T-helper 1 cell treated with Interleukin-12 subunit alpha and Interleukin-12 subunit beta and Interleukin-4 antibody, amounts not matched to agents 30 ng/mL and 1 ng/mL, for 36 hours (primary cell): ENCODE results near the gene GRM7. TPM values are rescaled to one million over a fixed set of nuclear protein-coding genes. Genes with fewer than 3 reads are reported as not detected.

Experiments used
- intact Hi-C: fragments of 100-400 bp; cut with micrococcal nuclease; formaldehyde crosslinking; loops from one replicate; pipeline ENCODE4 v1.15.1; 2024
- total RNA-seq: library from RNA; stranded (reverse); gene quantifications from 2 replicates; pipeline ENCODE4 v1.2.3, GENCODE V29; 2022

GRM7 gene
- total RNA-seq, 1 donor from 2014 or later: not detected

GRCh38 chr3:7144697-7145308 is 283.9 kb downstream of the GRM7 start:
- intact Hi-C loops: no loop called here

GRCh38 chr3:7146529-7146928 is 285.6 kb downstream of the GRM7 start:
- intact Hi-C loops: no loop called here

- intact Hi-C loops: no loop called here
Measured at GRCh38 chr3:7158516-7158915, 297.6 kb downstream of the GRM7 start.

DNA sequence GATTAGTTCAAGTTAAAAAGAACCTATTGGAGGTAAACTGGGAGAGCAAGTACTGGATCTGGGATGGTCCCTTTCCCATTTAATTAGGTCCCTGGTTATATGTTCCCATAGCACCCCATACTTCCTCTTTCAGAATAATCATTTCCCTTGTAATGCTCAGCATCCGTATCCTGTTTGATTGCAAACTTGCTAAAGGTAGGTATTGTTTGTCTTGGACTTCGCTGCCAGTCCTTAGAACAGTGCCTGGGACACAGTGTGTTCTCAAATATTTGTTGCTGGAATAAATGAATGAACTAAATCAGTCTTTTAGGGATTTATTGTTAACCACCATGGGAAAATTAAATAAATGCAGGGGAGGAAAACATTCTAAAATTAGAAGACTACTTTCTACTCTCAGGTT is 299.8 kb downstream of the GRM7 start:
- intact Hi-C loops: no loop called here

GRCh38 chr3:7166460-7166859 is 305.5 kb downstream of the GRM7 start:
- intact Hi-C loops: no loop called here

- intact Hi-C loops: no loop called here
Measured at GRCh38 chr3:7171493-7171892, 310.6 kb downstream of the GRM7 start.

DNA sequence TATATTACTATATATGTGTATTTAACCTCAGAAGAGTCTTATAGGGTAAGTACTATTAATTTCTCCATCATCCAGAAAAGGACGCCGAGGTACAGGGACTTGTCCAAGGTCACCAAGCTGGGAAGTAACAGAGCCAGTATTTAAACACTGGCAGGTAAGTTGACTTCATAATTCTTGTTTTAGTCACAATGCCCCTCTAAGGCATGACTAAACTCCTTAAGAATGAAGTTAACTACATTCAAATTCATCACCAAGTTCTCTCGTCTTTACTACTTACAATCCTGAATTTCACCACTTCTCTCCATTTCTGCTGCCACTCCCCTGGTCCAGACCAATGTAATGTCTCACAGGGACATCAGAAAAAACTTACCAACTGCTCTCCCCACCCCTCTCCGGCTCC is 312.1 kb downstream of the GRM7 start:
- intact Hi-C loops: no loop called here

DNA sequence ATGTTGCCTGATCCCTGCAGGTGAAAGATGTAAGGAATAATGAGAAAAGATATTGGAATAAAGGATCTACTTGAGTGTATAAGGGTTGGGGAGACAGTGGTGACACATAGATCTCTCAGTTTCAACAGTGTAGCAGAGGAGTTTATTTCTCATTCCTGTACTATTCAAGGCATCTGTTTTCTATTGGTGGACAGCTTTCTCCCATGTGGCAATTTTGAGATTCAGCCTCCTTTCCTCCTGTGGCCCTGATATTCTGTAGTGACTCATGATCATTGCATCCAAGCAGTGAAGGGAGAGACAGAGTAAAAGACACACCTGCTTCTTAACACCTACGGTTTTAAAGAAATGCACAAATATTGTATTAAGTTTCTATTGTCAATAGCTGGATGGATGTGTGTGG is 327.6 kb downstream of the GRM7 start:
- intact Hi-C loops: no loop called here

DNA sequence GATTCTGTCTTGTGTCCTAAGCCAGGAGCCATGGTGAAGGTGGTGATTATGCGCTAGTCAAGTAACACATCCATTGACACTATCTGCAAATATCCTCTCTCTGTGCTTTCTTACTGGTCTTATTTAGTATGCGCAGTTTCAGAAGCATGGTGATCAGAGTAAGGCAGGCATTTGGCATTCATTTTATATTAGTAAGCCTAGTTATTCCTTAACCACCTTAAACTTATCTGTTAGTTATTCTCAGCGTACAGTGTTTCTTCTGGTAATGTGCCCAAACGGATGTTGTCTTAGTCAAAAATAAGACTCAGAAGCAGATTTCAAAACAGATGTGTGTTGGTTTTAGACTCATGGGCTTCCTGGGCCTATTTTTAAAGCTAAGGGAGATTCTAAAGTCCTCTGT is 329.2 kb downstream of the GRM7 start:
- intact Hi-C loops: no loop called here

DNA sequence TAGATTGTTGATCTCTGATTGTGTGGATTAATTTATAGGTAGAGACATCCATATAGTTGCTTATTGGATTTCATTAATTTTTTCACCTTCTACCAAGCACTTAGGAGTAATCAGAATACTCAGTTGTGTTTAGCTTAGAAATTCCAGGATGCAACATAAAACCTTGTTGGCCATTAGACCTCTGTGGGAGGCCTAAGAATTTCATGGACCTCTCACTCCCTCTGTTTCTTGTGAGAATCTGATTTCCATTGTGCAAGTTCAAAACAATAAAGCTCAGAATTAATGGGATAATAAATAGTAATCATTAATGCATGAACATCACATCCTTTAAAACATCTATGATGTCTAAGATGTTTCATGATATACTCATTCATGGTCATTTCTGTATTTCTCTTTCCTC is 332.4 kb downstream of the GRM7 start:
- intact Hi-C loops: no loop called here

DNA sequence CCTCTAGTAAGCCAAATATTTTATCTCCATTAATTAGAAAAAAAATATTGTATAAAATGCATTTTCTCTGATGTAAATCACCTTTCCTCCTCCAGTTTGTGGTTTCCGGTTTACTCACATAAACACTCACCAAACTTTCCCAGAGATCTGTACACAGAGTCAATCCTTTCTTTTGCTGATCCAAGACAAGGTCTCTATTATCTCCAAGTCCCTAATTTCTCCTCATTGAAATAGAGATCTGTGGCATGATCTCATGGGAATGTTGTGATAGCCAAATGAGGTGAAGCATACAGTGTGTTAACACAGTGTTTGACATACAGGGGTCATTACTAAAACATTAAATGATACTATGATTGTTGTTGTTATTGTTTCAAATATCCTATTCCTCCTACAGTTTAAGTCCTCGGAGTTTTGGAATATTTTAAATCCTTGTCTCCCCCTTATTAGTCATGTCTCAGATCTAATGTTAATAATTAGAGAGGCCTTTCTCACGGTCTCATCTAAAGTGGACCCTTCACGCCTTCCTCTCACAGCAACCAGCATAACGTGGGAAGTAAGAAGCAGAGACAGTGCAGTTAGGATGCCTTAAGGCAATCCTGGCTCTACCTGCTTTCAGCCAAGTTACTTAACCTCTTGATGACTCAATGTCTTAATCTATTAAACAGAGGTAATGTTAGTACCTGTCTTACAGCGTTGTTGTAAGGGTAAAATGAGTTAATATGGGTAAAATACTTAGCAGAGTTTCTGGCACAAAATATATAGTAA is 333.3 kb downstream of the GRM7 start:
- intact Hi-C loops: no loop called here

DNA sequence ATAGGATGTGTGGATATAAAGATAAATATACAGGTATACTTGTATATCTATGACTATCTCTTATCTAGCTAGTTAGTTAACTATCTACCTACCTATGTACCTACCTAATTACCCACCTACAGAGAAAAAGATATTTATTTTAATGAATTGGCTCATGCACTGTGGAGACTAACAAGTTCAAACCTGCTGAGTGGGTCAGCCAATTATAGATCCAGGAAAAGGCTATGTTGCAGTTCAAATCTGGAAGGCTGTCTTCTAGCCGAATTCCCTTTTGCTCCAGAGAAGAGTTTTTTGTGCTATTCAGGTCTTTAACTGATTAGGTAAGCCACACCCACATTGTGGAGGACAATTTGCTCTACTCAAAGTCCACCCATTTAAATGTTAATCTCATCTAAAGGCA is 335.0 kb downstream of the GRM7 start:
- intact Hi-C loops: no loop called here

DNA sequence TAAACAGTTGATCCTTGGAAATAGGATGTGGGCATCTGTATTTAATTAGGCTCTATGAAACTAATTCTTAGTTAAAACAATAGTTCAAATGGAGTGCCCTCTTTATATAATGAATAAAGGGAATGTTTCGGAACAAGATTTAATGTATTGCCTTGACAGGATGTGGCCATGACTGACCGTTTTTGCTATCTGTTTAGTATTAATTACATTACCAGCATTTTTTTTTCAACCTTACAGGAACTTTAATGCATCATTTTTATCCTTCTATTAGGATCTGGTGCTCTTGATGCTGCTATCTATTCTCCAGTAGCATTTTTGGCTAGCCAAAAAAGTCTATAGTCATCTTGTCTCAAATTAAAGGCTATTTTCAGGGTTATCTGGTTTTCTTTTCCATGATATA is 340.9 kb downstream of the GRM7 start:
- intact Hi-C loops: no loop called here

DNA sequence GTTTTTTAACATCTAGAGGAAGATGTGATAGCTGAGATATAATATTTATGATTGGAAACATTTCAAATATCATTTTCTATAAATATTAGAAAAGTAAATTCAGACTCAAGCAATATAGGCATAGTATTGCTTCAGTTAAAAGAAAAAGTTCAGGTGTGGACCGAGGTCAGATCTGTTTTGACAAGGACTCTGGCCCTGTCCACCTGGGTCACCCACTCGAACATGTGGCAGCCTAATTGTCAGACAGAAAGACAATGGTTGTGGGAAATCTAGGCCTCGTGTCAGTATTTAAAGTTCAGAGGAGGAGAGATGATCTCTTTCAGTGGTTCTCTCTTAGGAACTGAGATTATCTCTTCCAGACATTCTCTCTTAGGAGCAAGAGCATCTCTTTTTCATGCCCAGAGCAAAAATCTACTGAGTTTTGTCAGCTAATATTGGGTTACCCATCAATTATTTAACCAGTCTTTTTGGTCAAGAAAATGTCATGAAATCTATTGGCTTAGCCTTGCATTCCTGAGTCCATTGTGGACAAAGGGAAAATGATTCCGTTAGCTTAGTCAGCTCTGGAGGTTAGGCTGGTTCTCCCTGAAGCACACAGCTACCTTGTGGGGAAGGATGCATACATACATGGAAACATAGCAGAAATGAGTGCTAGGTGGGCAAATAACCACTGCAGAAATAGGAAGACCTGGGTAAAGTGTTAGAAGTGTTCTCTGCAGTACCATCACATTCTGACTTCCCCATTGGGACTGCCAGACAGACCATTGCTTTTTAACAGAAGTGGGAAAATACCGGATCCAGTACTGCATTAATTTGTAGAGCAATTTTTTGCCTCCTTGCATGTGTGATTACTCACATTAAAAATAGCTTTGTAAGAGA is 343.3 kb downstream of the GRM7 start:
- intact Hi-C loops: no loop called here

GRCh38 chr3:7204848-7205156 is 343.9 kb downstream of the GRM7 start:
- intact Hi-C loops: no loop called here

DNA sequence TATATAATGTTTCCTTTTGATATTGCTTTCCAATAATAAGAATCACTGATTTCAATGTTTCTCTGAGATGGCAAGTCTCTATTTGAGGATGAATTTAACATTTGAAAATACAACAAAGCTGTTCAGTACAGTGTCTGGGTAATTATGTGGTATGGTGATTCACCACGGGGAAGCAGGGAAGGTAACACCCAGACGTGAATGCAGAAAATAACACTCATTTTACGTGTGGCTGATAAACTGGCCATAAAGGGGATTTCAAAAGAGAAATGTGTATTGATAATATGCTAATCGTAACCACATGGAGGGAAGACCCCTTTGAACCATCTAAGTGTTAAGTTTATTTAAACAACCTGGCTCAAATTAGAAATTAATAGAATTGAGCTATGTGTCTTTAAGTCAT is 344.6 kb downstream of the GRM7 start:
- intact Hi-C loops: no loop called here

DNA sequence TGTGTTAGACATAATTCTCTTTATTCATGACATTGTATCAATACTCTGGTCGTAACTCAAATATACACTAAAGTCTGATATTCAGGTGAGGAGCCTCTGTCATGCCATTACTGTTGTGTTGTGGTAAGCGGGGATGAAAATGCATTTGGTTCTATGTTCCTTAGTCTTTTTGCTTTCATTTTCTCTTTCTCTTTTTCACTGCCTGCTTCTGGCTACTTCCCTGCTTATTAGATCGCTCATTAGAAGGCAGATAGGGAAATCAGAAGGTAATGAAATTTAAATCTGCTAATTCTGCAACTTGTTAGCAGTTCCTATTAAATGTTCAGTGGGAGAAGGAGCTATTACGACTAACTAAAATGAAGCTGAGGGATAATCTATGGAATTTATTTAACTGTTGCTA is 345.0 kb downstream of the GRM7 start:
- intact Hi-C loops: no loop called here

GRCh38 chr3:7207125-7207524 is 346.2 kb downstream of the GRM7 start:
- intact Hi-C loops: no loop called here

DNA sequence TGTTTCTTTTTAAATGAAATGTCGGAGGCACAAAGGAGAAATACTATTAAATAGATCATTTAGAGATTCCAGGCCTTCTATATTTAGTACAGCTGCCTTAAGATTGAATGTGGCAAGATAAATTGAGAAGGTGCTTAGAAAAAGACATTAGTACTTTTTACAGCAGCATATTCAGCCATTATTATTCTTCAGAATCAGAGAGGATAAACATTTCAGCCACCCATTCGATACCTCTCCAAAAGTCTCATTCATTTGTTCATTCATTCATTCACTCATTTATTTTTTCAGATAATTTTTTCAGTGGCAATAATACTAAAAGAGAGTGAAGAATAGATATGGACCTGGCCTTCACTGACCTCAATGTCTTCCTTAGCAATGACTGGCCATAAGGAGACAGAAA is 347.0 kb downstream of the GRM7 start:
- intact Hi-C loops: no loop called here

DNA sequence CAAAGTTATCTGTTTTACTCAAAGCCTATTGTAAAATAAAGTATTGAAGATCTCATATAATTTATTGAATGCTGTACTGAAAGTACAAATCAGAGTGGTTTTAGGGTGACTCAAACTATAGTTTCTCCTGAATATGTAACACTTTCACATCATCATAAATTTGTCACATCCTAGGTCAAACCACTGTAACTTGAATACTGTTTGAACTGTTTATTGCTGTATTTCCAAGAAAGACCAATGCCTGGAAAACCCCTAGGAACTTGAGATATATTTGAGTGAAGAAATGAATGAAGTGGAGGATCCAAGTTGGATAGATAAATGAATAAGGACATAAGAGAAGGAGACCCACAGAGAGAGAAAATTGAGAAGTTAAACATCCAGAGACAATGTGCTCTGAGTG is 348.2 kb downstream of the GRM7 start:
- intact Hi-C loops: no loop called here

- intact Hi-C loops: no loop called here
Measured at GRCh38 chr3:7211740-7212139, 350.8 kb downstream of the GRM7 start.

GRCh38 chr3:7215706-7216105 is 354.8 kb downstream of the GRM7 start:
- intact Hi-C loops: no loop called here

GRCh38 chr3:7226393-7226792 is 365.5 kb downstream of the GRM7 start:
- intact Hi-C loops: no loop called here
